ENCODE data around the gene TSN.
"Not testable (repeated sequence)": the region's sequence is repeated elsewhere in the genome, so short reads cannot be mapped to it uniquely, and the experiment has no call there.

GRCh38 chr2:121807771-121808170 is 52.3 kb downstream of the TSN start:
- not testable (repeated sequence) for TF ChIP-seq POLR2AphosphoS5 (IDR thresholded peaks at IDR 0.05; ENCODE audit: low read length); ZNF24 (IDR thresholded peaks at IDR 0.05); TAF1 (IDR thresholded peaks at IDR 0.05; ENCODE audit: borderline replicate concordance, low read depth, low read length); MAX (IDR thresholded peaks at IDR 0.05; ENCODE audit: low read depth, low read length); ATF3 (IDR thresholded peaks at IDR 0.05; ENCODE audit: borderline replicate concordance, extremely low read depth, low read depth, low read length); USF2 (IDR thresholded peaks at IDR 0.05; ENCODE audit: borderline replicate concordance, low read depth, low read length); CTCF (IDR thresholded peaks at IDR 0.05 in 2 of 3, conservative IDR thresholded peaks at IDR 0.05 in 1 of 3; ENCODE audit: control insufficient read depth in 2 of 3, extremely low read depth in 1 of 3, insufficient read depth in 1 of 3, low read depth in 3 of 3, low read length in 3 of 3); IRF3 (IDR thresholded peaks at IDR 0.05); REST (IDR thresholded peaks at IDR 0.05; ENCODE audit: low read depth, low read length); SMAD1 (IDR thresholded peaks at IDR 0.05; ENCODE audit: low read depth, partially characterized antibody); RELA (IDR thresholded peaks at IDR 0.05; ENCODE audit: borderline replicate concordance, partially characterized antibody); CHD2 (IDR thresholded peaks at IDR 0.05; ENCODE audit: borderline replicate concordance, low read depth, low read length); ELK1 (IDR thresholded peaks at IDR 0.05; ENCODE audit: low read depth, low read length); CREB1 (IDR thresholded peaks at IDR 0.05; ENCODE audit: low read depth)
